Fibroblast of villous mesenchyme (primary cell): ENCODE measurements around the gene POU2F3. TPM values are rescaled to one million over a fixed set of nuclear protein-coding genes. Genes with fewer than 3 reads are reported as not detected.

Experiments
- DNase-seq: peaks from one replicate; pipeline ENCODE4 v3.0.0-alpha.2; 2010; ENCODE audit warnings: low read depth
- H3K4me3 ChIP-seq: 2 replicates; pipeline ENCODE4 v1.5.1; 2011; ENCODE audit warnings: low read depth, mild to moderate bottlenecking, low read length
- total RNA-seq: library from RNA; depleted of rRNA; stranded (reverse); fragments of >200 nt; gene quantifications from 2 replicates; pipeline ENCODE4 v1.2.3, GENCODE V29; 2012
- TF ChIP-seq, protein P1 (sequence below): IDR thresholded peaks from 2 replicates; pipeline ENCODE4 v1.5.1; 2012; ENCODE audit warnings: low read depth, mild to moderate bottlenecking, low read length; ENCODE audit not compliant: insufficient read depth

Gene POU2F3
- total RNA-seq, 1 donor, result under 0.01 TPM

DNA sequence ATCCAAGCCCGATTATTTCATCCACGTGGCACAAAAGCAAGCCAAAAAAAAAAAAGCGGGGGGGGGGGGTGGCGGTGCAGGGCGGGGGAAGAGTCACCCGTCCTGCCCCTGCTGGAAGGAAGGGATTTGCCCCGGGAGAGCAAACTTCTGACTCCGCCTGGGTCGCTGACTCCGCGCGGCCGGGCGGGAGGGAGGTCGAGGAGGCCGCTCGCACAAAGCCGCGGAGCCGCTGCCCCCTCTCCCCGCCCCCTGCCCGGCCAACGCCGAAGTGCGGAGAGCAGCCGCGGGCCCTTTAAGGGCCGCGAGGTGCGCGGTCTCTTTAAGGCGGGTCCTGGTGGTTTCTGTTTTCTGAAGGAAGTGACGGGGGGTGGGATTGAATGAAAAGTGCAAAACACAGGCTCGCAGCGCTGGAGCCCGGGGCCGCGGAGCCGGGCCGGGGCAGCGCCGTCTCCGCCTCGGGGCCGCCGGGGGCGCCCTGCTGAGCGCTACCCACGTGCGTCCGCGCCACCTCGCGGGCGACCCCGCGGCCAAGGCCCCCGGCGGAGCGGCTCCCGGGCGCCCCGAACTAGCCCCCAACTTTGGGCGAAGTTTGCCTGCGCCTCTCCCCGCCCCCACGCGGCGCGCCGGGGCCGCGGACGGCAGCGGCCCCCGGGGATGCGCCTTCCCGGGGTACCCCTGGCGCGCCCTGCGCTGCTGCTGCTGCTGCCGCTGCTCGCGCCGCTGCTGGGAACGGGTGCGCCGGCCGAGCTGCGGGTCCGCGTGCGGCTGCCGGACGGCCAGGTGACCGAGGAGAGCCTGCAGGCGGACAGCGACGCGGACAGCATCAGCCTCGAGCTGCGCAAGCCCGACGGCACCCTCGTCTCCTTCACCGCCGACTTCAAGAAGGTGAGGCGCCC lies 29.1 kb upstream of the POU2F3 start, which contains the start of gene OAF:
Gene OAF (plus strand): TSS at position 407 of the 896 bp plus-strand sequence. CDS start 248 bp downstream, at position 655.
- DNase-seq, result peak; percentile 93
- TF ChIP-seq, protein P1, sequence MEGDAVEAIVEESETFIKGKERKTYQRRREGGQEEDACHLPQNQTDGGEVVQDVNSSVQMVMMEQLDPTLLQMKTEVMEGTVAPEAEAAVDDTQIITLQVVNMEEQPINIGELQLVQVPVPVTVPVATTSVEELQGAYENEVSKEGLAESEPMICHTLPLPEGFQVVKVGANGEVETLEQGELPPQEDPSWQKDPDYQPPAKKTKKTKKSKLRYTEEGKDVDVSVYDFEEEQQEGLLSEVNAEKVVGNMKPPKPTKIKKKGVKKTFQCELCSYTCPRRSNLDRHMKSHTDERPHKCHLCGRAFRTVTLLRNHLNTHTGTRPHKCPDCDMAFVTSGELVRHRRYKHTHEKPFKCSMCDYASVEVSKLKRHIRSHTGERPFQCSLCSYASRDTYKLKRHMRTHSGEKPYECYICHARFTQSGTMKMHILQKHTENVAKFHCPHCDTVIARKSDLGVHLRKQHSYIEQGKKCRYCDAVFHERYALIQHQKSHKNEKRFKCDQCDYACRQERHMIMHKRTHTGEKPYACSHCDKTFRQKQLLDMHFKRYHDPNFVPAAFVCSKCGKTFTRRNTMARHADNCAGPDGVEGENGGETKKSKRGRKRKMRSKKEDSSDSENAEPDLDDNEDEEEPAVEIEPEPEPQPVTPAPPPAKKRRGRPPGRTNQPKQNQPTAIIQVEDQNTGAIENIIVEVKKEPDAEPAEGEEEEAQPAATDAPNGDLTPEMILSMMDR, result peak; percentile 14
- H3K4me3 ChIP-seq, result peak within 1 kb of the TSS; percentile 84

DNA sequence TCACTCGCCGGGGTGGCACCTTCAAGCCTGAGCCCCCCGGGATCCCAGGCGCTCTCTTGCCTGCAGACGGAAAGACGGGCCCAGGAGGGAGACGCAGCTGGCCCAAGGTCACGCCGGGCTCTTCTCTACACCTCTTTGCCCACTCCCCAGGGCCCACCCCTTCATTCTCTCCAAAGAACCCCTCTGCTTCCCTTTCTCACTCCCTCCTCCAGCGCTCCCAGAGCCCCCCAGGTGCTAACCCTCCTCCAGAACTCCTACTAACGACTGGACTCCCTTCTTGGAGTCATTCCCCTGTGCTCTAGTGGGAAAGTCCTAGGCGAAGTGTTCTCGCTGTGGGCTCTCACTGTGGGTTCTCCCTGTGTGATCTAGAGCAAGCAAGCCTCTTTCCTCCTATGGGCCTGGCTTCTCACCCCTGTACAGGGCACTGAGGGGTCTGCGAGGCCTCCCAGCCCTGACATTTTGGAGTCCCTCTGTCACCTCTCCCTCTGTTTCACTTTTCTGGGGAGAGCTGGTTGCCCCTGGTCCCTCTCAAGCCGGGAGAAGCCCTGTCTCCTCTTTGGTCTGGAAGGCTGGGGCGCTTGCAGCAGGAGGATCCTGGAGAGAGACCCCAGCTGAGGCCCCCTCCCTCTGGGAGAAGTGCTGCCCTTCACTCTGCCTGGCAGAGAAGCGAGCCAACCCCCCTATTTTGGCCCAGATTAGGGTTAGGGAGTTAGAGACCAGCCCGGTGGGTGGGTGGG lies 28.2 kb upstream of the POU2F3 start:
- TF ChIP-seq, protein P1, result no peak
- H3K4me3 ChIP-seq, result peak overlapping the region; percentile 84
- DNase-seq, result peak; percentile 22

DNA sequence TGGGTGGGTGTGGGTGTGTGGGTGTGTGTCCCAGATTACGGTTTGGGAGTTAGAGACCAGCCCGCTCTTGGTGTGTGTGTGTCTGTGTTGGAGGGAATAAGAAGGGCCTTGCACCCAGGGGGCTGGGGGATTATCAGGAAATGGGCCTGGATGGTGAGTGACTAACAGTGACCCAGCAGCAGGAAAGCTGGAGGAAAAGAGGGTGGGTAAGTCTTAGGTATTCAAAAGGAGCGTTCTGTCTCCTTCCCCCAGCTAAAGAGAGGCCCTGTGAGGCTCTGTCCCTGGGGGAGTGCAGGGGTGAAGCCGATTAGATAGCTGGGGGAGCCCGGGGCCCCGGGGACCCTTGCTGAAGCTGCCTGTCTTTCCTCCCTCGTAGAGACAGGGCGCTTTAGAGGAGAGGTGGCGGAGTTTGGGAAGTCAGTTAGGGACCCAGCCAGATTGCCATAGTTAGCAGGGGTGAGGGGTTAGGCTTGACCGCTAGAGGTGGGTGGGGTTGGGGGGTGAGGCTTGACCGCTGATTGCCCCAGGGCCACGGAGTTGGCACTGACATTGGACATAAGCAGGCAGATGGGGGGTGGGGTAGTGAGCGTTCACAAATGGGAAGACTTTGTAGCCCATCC lies 27.6 kb upstream of the POU2F3 start:
- TF ChIP-seq, protein P1, result no peak
- peak; percentile 21 for DNase-seq
- H3K4me3 ChIP-seq, result peak overlapping the region; percentile 84

DNA sequence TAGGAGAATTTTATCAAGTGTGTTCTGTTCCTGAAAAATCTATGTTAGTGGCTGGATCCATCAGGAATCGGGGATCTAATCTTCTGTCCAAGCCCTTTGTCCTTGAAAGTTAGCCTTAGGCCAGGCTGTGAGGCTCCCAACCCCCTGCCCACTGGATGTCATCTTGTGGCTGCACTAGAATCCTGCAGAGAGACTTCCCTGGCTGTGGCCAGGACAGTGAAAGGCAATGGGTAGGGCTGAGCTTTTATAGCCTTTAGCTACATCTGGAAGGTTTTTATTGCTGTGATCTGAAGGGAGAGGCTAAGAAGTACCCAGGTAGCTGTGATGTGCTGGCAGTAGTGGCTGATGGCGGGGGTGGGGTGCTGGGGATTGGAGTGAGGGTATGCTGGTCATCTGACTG lies 27.0 kb upstream of the POU2F3 start:
- peak overlapping the region; percentile 84 for H3K4me3 ChIP-seq
- peak; percentile 28 for DNase-seq
- TF ChIP-seq, protein P1, result no peak

DNA sequence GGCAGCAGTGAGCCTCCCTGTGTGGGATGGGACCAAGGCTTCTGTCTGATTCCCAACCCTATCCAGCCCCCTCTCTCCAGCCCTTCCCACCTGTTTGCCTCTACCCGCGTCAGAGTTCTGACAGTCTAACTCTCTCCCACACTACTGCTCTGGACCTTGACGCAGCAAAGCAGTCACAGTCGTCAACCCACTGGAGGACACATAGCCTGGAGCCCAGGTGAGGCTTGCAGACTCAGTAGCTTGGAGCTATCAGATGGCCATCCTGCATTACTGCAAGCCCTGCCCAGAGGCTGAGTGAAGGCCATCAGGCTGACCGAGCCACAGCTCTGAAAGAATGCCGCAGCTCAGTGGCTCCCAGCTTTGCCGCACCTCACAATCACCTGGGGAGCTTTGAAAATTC lies 25.4 kb upstream of the POU2F3 start:
- DNase-seq, result no peak
- no peak overlapping the region for H3K4me3 ChIP-seq
- TF ChIP-seq, protein P1, result no peak

DNA sequence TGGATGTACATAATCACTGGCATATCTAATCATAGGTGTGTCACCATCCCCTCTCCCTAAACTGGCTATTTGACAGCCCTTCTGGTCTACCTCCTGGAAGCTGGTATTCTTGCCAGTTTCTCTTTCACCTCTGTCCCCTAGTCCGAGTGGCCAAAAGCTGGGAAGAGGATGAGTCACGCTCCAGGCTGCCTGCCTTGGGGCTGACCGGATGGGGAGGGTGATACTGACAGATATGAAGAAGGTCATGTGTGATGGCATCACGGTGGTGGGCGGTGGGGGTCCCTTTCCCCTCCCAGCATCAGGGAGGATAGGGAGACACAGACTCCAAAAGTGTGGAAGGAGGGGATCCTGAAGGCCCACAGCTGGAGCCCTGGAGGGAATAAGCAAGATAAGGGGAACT lies 24.3 kb upstream of the POU2F3 start:
- TF ChIP-seq, protein P1, result no peak
- H3K4me3 ChIP-seq, result no peak overlapping the region
- DNase-seq, result peak; percentile 83
